VCaP (cell line): ENCODE measurements around the gene ATP8A2.

Experiments
- H3K27ac ChIP-seq: fragments of 450-650 bp; 2 replicates; pipeline ENCODE4 v1.5.1; 2017
- TF ChIP-seq, protein P1 (sequence below): fragments of 450-650 bp; conservative IDR thresholded peaks from 2 replicates; pipeline ENCODE4 v1.5.1; 2017; ENCODE audit warnings: mild to moderate bottlenecking, moderate library complexity

The ATP8A2 gene

DNA sequence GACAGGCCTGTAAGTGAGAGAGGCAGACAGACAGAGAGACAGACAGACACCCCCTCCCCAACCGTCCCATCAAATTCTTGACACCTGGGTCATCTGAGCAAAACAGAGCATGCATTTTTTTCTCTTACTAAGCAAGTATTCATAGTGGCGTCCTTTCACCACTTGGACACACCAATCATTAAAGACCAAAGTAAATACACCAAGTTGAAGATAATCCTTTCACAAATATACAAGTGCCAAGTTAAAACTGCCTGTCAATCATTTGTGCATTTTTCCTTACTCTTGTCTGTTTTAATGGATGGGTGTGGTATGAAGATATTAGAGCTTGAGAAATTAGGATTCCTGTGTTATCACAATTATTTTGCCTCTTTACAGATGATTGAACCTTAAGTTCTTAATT, 337.3 kb downstream of the ATP8A2 start:
- H3K27ac ChIP-seq, result no peak overlapping the region
- TF ChIP-seq, protein P1, sequence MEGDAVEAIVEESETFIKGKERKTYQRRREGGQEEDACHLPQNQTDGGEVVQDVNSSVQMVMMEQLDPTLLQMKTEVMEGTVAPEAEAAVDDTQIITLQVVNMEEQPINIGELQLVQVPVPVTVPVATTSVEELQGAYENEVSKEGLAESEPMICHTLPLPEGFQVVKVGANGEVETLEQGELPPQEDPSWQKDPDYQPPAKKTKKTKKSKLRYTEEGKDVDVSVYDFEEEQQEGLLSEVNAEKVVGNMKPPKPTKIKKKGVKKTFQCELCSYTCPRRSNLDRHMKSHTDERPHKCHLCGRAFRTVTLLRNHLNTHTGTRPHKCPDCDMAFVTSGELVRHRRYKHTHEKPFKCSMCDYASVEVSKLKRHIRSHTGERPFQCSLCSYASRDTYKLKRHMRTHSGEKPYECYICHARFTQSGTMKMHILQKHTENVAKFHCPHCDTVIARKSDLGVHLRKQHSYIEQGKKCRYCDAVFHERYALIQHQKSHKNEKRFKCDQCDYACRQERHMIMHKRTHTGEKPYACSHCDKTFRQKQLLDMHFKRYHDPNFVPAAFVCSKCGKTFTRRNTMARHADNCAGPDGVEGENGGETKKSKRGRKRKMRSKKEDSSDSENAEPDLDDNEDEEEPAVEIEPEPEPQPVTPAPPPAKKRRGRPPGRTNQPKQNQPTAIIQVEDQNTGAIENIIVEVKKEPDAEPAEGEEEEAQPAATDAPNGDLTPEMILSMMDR, result no peak

DNA sequence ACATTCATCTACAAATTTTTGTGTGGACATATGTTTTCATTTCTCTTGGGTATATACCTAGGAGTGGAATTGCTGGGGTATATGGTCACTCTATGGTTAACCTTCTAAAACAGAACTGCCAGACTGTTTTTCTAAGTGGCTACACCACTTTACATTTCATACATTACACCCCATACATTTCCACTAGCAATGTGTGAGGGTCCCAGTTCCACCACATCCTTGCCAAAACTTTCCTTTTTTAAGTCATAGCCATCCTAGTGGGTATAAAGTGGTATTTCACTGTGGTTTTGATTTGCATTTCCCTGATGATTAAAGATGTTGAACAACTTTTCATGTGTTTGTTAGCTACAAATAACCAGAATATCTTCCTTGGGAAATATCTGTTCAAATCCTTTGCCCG, 344.0 kb downstream of the ATP8A2 start:
- no peak overlapping the region for H3K27ac ChIP-seq
- TF ChIP-seq, protein P1, result no peak

DNA sequence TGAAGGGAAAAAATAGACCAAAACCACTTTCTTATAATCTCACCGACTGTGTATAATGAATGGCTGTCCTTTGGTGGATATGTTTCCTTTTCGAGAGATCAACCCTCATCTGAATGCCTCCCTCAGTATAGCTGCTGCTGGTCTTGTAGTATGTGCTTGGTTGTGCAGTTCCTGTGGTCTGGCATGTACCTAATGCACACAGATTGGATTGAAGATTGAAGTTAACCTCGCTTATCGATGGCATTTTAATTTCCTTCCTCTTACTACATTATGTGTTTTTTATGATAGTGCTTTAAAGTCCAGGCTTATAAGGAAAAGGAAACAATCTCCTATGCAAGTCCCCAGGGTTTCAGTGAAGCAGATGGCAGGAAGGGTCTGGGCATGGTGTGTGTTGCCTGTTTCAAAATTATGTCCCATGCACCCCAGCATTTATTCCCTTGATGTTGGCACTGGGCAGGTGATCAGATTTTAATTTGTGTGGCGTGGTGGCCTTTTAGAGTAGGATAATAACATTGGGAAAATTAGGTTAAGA, 346.0 kb downstream of the ATP8A2 start:
- H3K27ac ChIP-seq, result no peak overlapping the region
- TF ChIP-seq, protein P1, result no peak

- H3K27ac ChIP-seq, result no peak overlapping the region
- TF ChIP-seq, protein P1, result no peak
These were observed 347.9 kb downstream of the ATP8A2 start for GRCh38 chr13:25719666-25720065.

DNA sequence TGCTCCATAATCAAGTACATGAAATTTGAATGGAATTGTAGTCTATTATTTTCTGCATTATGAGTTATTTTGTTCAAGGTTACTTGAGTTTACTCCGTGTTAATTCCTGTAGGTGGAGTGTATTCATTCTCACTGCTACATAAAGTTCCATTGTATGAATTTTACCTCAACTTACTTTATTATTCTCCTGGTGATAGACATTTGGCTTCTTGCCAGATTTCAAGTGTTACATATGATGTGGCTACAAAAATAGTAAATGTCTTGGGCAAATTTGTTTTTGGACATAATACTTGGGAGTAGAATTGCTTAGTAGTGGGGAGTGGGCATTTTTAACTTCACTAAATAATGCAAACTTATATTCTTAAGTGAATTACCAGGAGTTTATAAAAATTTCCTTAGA, 351.1 kb downstream of the ATP8A2 start:
- TF ChIP-seq, protein P1, result no peak
- no peak overlapping the region for H3K27ac ChIP-seq

GRCh38 chr13:25725104-25725503, 353.3 kb downstream of the ATP8A2 start:
- H3K27ac ChIP-seq, result no peak overlapping the region
- TF ChIP-seq, protein P1, result no peak

DNA sequence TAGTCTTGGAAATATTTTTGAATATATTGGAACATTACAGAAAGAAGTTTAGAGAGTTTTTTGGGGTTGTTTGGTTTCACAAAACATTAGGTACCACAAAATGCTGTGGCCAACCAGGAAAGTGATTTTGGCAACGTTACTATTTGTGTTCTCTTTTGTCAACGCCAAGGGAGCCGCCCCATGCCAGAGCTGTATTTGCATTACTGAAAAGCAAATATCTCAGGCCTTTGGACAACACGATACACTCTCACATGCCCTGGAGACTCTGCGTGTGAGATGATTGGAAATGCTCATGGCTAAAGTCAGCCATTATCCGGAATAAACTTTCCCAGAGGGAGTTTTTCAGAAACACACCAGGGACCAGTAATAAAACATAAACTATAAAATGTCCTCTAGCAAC, 355.5 kb downstream of the ATP8A2 start:
- H3K27ac ChIP-seq, result peak overlapping the region; percentile 94
- TF ChIP-seq, protein P1, result no peak
